Measurements from ENCODE around the gene ARHGAP32.

ARHGAP32 gene

DNA sequence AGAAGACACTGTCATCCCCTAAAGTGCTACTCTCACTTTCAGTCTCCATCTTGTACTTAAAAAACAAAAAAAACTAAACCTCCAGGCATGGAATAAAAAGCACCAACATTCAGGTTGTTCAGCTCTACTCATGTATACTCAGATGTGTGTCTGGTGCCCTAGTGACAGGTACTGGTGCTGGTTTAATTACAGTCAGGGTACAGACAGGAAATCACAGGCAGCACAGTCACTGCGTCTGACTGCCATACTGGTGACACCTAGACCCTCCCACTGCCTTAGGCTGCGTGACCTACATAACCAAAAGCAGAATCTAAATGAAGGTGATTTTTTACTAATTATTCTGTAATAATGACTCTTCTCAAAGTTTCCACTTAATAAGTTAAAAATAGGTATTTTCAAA is at the start of gene ARHGAP32:
TSS of gene ARHGAP32 (minus strand) at position 176 of the 400 bp plus-strand sequence. CDS start at position 49, 127 bp downstream.
- peak in 2 of 6 experiments; percentile 1 to 2 for DNase-seq

DNA sequence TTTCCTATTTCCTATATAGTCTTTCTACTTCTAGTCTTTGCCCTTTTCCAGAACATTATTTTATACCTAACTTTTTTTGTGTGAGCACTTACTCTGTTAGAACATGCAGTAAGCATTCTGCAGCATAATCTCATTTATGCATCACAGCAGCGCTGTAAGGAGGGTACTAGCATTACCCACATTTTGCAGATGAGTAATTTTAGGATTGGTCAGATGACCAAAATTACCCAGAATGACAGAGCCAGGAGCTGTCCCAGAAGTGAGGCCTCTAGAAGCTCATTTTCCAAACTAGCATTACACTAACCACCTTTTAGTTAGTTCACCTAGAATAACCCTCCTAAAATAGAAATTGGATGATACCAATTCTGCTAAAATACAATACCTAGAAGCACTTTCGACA is 47.1 kb upstream of the ARHGAP32 start:
- no peak for DNase-seq

DNA sequence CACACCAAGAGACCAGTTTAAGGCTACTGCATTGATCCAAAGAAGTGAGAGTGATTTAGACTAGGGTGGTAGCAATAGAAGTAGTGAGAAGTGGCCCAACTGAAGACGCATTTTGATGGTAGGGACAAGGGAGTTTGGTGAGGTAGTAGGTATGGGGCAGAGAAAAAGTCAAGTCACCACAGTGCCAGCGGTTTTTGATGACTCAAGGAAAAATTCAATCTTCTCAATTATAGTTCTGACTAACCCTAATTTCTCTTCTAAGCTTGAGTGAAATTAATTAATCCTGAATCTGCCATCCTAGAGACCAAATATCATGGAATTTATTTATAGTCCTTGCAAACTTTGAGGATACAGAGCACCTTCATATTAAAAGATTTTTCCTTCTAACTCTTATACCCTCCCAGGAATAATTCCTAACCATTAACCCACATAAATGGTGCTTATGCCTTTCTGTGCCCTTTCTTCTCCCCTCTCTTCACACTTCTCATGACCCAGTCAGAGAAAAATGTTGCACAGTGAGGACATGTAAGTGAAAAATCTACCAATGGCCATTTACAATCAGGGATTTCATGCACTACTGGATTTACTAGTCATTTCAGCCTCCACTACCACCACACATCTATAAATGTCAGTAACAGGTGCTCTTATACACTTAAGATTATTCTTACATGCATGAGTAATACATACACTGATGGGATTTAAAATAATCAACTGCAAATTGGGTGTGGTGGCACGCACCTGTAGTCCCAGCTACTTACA is 45.9 kb upstream of the ARHGAP32 start:
- DNase-seq: no peak

DNA sequence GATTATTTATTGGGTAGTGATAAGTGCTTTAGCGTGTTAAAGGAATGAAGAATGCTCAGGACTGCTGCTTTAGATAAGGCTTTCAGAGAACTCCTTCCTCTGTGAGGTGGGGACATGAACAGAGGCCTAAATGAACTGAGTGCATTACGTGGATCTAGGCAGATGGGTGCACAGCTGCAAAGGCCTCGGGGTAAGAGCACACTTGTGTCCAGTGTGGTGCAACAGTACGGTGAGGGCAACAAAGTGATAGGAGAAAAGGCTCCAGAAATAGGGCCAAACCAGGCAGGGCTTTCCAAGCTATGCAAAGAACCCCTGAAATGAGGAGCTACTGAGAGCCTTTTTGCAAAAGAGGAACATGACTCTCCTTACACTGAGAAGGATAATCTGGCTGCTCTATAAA is 45.3 kb upstream of the ARHGAP32 start:
- no peak for DNase-seq

DNA sequence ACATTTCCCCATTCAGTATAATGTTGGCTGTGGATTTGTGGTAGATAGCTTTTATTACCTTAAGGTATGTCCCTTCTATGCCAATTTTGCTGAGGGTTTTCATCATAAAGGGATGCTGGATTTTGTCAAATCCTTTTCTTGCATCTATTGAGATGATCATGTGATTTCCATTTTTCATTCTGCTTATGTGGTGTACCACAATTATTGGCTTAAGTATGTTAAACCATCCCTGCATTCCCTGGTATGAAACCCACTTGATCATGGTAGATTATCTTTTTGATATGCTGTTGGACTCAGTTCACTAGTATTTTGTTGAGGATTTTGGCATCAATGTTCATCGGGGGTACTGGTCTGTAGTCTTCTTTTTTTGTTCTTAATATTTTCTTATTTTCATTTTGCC is 44.7 kb upstream of the ARHGAP32 start:
- no peak for DNase-seq

DNA sequence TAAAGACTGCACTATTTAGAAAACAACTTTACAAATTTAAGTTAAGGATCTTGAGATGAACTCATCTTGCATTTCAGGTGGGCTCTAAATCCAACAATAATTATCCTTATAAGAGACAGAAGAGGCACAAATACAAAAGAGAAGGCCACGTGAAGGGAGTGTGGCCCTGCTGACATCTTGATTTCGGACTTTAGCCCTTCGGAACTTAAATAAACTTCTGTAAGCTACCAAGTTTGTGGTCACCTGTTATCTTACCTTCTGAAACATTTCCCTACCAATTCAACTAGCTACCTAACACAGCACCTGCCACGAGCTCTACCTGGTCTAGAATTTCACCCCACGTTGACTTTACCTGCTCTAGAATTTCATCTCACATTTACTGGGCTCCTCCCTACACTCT is 42.9 kb upstream of the ARHGAP32 start:
- DNase-seq: no peak

DNA sequence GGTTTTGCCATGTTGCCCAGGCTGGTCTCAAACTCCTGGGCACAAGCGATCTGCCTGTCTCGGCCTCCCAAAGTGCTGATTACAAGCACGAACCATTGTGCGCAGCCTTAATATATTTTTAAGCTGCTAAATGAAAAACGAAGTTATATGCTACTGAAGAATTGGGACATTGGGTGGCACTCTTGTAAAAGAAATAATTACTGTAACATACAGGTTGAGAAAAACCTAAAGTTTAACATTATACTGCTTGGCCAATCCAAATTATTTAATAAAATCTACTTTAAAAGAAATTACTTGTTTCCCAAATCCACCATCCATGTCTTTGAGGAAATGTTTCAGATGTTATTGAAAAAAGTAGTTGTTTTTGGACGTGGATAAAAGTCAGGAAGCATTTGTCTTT is 37.9 kb upstream of the ARHGAP32 start:
- DNase-seq: peak in 2 of 6 experiments; percentile 14

DNA sequence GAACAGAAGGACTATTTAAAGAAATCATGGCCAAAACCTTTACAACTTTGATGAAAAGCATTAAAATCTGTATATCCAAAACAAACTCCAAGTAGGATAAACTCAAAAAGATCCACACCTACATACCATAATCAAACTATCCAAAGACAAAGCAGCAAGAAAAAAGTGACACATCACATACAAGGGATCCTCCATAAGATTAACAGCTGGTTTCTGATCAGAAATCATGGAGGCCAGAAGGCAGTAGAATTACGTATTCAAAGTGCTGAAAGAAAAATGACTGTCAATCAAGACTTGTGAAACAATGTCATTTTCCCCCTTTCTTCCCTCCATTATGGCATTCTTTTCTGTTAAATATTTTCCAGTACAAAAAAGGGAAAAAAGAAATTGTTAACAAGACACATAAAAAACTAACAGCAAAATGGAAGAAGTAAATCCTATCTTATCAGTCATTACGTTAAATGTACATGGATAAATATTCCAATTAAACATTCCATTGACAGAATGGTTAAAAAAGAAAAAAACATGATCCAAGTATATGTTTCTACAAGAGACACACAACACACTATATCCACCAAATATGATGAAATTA is 34.2 kb upstream of the ARHGAP32 start:
- no peak for DNase-seq

DNA sequence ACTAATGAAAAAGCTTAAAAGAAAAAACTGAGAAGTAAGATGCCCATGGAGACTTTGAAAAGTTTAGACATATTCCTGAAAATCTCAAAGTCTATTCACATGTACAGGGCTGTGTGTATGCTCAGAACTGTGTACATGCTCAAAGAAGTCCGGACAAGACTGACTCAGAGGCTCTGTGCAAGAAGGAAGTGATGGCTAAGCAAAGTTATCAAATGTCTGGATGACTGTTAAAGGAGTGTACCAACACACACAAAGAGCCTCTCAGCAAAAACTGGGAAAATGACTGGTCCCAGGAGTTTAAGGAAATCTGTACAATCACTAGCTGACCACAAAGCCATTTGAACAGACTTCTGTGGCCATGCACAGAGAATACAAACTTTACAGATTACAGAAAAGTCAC is 33.1 kb upstream of the ARHGAP32 start:
- no peak for DNase-seq

DNA sequence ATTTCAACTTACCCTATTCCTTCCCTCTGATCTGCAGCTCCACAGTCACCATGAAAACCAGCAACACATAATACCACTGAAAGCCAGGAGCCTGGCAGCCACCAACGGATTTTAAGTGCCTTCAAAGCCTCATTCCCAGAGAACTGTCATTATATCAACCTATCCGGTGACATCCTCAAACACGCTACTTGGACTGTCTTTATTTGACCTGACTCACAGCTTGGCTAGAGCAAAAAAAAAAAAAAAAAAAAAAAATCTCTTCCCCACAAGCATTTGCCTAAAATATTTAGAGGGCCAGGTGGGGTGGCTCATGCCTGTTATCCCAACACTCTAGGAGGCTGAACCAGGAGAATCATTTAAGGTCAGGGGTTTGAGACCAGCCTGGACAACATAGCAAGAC is 32.4 kb upstream of the ARHGAP32 start:
- no peak for DNase-seq

DNA sequence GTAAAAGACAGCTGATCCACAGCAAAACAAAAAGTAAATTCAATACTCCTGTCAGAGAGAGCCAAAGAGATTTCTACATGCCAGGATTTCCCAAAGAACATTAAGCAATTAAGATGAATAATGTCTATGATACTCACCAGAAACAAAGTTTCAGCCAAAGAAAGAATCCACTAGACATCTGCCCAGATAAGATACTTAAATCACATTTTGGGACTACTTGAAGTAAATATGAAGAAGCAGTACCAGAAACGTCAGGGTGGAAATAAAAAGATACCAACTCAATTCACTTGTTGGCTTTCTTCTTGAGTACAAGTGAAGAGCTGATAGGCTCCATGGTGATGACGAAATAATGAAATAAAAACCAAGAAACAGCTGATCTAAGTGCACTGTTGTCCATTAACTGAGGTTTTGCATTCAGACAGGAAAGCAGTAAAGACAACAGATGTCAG is 31.6 kb upstream of the ARHGAP32 start:
- no peak for DNase-seq

DNA sequence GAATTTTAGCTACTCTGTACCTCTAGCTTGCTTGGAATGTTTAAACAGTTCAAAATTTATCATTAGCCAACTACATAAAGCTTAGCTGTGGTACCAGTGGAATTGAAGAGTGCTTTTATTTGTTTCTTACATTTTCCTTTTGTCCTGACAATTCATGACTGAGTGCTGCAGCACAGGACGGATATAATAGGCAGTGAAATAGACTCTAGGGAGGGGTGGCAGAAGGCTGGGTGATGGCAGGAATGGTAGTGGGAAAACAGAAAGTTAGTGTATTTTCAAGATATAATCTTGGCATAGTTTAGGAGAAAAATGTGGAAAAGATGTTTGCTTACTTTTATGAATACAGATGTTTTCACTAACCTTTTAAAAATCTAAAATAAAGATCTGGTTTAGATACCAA is 31.1 kb upstream of the ARHGAP32 start:
- no peak for DNase-seq

DNA sequence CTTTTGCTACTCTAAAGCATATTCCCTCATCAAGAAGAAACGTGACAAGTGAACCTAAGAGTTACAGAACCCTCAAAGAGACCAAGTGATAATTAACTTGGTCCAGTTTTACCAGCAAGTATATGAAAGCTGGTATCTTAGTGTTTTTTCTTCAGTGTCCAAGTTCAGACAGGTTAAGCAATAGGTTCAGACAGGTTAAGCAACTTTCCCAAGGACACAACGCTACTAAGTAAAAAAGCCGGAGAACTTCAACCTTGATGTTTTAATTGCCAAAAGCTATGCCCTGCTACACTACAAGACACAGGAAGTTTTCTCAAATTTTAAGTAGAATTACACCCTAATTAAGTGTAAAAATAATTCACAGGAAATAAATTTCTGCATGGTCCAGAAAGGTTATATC is 30.0 kb upstream of the ARHGAP32 start:
- no peak for DNase-seq

DNA sequence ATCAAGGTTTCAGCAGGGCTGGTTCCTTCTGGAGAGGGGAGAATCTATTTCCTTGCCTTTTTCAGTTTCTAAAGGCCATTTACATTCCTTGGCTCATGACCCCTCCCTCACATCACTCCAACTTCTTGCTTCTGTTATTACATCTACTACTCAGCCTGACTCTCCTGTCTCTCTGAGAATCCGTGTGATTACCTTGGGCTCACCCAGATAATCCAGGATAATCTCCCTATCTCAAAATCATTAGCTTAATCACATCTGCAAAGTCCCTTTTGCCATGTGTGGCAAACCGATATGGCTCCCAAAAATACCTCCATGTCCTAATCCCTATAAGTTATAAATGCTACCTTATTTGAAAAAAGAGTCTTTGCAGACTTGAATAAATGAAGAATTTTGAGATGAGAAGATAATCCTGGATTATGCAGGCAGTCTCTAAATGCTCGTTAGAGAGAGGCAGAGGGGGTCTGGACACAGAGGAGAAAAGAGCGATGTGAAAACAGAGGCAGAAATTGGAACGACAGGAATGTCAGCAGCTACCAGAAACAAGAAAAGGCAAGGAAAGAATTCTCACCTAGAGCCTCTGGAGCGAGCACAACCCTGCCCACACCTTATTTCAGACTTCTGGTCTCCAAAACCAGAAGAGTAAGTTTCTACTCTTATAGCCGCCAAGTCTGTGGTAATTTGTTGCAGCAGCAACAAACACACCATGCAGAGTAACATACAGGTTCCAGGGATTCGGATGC is 23.6 kb upstream of the ARHGAP32 start:
- DNase-seq: no peak

DNA sequence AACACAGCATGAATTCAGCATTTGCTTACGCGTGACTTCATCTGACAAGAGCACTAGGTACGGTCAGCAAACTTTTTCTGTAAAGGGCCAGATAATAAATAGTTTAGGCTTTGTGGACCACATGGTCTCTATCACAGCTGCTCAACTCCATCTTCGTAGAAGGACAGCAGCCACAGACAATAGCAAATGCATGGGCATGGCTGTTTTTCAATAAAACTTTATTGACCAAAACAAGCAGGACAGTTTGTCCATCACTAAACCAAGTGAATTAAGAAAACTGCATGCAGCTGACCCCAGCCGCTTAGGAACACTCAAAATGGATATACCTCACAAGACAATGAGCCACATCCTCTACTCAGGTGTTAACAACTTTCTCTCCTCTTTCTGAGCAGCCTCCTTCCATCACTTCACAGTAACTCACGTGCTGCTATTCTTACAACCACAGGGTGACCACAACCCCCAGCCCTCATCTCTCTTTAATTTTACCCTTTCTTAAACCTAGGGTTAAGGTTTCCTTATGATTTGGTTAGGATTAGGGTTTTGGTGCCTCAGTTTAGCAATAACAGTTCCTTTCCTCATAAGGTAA is 22.7 kb upstream of the ARHGAP32 start:
- no peak for DNase-seq

DNA sequence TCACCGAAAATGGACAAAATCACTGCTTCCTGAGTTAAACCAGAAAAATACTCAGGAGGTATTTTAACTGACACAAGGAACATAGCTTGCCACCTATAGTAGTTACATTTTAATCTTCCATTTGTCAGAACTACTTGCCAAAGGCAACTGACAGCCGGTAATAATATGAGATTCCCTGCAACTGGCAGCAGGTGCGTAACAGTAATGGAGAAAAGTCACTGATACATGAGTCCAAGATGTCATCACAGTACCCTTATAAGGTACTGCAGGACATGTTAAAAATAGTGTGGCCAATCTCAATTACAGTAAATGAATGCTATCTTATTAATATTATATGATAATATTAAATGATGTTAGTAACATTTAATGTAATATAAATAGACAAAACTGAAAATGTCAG is 21.1 kb upstream of the ARHGAP32 start:
- DNase-seq: no peak

DNA sequence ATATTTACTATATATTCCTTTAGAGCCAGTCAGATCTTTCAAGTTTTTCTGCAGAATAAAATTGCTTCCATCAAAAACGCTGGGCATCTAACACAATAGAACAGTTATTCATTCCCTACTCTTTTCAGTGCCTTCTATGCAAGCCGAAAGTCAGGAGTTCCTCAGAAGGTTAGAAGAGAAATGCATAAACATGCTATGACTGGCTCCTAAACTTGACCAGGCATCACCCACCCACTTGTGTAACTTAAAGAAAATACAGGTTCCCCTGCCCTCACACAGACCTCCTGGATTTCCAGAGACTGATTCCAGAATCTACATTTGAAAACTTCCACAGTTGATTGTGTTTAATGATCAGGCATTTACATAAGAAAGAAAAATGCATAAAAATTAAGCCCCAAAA is 19.3 kb upstream of the ARHGAP32 start:
- no peak for DNase-seq

DNA sequence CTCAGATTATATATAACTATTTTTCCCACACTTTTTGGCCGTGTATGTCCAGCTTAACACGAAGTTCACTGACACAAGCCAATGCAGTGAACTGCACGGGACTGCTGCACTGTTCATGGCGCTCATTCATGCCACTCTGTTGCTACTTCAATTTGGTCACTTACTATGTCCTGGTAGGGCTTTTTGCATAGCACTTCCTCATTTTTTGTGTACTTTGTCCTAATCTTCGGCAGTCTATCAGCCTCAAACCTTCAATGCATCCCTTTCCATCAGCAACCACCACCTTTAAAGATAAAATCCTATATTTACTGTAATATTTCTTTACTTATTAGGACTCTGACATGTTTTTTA is 18.7 kb upstream of the ARHGAP32 start:
- DNase-seq: no peak

DNA sequence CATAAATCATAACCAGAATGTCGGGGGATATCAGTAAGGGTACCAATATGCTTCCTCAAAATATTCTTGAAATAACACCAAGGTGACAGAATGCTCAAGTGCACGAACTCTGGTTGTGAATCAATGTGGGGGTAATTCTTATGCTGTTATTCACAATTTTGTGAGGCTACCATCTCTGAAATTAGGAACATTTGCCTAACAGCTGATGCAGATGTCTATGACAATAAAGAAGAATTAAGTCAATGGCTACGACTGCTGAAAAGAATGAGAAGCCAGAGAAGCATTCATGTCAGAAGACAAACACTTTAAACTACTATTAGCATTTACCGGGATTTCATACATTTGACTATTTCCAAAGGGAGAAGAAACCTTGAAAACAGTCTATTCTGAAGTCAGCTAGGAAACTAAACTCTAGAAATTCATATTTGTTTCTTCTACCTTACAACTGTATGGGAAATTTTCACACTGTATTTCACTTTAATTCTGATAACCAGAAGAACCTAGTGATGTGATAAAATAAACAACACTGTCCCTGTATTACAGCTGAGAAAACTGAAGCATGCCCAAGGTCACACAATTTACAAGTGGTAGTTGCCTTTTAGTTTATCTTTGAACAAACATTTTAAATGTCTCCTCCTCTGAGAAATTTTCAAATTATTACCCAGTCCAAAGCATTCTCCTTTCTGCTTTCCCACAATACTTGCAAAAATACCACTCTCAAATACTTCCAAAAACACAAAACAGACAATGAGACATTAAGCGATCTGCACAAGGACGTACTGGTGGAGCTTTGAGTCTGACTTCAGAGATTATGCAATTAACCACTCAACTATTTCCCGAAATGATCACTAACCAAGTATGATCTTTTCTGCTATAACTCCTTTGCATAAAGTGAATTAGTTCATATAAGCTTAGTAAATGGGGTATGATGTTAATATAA is 18.0 kb upstream of the ARHGAP32 start:
- DNase-seq: no peak

DNA sequence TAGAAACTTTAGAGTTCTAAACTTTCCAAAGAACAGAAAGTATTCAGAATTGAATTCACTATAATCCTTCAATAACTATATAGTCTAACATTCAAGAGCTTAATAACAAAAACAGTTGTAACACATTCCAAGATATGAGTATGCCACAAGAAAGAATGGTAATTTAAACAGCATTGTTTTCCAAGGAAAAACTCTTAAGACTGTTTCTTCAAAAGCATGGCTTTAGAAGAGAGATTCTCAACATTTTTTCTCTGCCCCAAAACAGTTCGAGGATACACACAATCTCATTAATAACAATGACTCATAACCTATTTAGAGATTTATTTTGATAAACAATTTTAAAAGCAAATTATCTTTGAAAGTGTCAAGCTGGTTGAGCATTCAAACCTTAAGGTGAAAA is 16.7 kb upstream of the ARHGAP32 start:
- no peak for DNase-seq

DNA sequence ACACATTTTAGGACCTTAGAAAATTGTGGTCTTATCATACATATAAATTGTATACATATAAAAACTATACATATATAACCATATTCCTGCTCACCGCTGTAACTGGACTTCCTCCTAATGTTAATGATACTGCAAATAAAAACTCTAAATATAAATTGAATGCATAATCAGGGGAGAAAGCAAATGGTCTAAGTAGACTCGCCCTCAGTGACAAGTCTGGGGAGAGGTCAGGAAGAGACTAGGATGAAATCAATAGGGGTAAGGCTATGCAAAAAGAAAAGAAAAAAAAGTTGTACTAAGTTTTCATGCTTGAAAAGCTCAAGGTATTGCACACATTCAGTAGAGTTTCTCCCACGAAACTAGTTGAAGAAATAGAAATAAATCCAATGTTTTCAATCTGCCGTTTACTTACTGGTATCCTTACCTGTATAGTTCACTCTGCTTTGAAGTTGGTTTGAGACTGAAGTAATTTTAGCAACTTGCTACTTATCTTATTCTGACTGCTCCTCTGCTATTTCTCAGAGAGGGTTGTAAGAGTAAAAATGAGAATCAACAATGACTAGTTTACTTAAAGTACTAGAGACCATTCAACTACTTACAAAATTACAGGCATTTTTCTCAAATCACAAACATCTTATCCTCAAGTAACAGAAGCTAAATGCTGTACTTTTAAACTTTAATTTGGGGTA is 12.2 kb upstream of the ARHGAP32 start:
- no peak for DNase-seq

DNA sequence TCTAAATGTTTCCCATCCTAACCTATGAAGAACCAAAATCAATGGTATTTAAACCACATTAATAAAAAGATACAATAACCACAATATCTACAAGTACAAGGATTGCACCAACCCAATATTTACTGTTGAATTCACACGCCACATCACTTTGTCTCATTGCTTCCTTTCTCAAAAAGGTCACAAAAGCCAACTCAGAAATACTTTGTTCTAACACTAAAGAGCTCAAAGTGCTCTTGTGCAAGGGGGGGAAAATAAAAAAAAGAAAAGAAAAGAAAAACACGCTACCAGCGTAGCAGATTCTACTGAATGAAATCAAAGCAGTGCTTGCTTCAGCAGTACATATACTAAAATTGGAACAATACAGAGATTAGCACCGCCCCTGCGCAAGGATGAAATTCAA is 10.5 kb upstream of the ARHGAP32 start:
- no peak for DNase-seq

Data from stimulated activated naive CD4-positive, alpha-beta T cell (primary cell).